Body of pancreas (tissue), 4 donors: ENCODE data around the gene WNK4.

Source experiments
- POLR2A ChIP-seq, 3 donors: fragments of 450-650 bp; IDR thresholded peaks; one replicate each; pipeline ENCODE4 v1.6.1; 2016; ENCODE audit warnings: antibody characterized with exemption in 3 of 3, mild to moderate bottlenecking in 2 of 3
- TF ChIP-seq, protein P1 (sequence below), 7 experiments: fragments of 450-650 bp in 4 of 7; fragments of 200-600 bp in 3 of 7; sonication (generic) in 3 of 7; IDR thresholded peaks; one replicate each; pipeline ENCODE4 v1.5.1; 2016 to 2019; ENCODE audit warnings: antibody characterized with exemption in 7 of 7

DNA sequence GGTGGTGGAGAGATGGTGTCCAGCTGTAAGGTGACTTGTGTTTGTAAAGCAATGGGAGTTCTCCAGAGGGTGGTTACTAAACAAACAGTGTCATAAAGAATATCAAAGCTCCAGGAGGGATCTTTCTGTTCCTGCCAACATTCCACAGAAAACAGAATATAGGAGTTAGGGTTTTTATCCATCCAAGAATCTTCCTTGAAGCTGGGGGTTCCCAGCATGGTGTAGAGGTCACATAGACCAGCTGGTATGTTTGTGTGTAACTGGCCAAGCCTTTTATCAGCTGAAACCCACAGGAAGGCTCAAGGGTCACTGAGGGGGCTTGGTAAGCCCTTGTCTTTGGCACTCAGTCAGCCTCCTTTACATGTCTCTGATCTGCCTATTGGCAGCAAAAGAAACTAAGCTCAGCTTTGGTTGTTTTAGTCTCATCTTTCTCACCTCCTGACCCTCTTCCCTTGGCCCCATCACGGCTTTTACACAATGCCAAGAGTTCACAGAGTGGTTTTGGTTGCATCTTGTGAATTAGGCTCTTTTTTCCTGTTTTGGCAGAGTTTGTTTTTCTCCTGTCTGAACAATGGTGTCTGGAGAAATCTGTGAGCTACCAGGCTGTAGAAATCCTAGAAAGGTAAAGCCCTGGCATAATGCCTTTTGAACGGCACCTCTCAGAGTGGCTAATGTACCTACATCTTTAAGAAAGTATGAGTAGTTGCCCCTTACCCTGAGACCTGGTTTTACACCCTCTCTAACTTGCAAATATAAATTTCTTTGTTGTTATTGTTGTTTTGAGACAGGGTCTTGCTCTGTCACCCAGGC is 22.9 kb downstream of the WNK4 start:
- TF ChIP-seq, protein P1, sequence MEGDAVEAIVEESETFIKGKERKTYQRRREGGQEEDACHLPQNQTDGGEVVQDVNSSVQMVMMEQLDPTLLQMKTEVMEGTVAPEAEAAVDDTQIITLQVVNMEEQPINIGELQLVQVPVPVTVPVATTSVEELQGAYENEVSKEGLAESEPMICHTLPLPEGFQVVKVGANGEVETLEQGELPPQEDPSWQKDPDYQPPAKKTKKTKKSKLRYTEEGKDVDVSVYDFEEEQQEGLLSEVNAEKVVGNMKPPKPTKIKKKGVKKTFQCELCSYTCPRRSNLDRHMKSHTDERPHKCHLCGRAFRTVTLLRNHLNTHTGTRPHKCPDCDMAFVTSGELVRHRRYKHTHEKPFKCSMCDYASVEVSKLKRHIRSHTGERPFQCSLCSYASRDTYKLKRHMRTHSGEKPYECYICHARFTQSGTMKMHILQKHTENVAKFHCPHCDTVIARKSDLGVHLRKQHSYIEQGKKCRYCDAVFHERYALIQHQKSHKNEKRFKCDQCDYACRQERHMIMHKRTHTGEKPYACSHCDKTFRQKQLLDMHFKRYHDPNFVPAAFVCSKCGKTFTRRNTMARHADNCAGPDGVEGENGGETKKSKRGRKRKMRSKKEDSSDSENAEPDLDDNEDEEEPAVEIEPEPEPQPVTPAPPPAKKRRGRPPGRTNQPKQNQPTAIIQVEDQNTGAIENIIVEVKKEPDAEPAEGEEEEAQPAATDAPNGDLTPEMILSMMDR (IDR thresholded peaks at IDR 0.05): no peak
- no peak for TF ChIP-seq POLR2A (IDR thresholded peaks at IDR 0.05)
